AG09319 (cell line): ENCODE data around the gene PXMP2.

ENCODE experiments used
- DNase-seq: peaks from one replicate; pipeline ENCODE4 v3.0.0-alpha.2; 2010; ENCODE audit warnings: low read depth; ENCODE audit errors: extremely low read depth
- TF ChIP-seq, protein P1 (sequence below): IDR thresholded peaks from 2 replicates; pipeline ENCODE4 v1.5.1; 2011; ENCODE audit warnings: low read depth, mild to moderate bottlenecking, inconsistent platforms, low read length, moderate library complexity

PXMP2 gene

GRCh38 chr12:132662901-132663755 is 24.3 kb upstream of the PXMP2 start:
- no peak for DNase-seq
- TF ChIP-seq, protein P1, sequence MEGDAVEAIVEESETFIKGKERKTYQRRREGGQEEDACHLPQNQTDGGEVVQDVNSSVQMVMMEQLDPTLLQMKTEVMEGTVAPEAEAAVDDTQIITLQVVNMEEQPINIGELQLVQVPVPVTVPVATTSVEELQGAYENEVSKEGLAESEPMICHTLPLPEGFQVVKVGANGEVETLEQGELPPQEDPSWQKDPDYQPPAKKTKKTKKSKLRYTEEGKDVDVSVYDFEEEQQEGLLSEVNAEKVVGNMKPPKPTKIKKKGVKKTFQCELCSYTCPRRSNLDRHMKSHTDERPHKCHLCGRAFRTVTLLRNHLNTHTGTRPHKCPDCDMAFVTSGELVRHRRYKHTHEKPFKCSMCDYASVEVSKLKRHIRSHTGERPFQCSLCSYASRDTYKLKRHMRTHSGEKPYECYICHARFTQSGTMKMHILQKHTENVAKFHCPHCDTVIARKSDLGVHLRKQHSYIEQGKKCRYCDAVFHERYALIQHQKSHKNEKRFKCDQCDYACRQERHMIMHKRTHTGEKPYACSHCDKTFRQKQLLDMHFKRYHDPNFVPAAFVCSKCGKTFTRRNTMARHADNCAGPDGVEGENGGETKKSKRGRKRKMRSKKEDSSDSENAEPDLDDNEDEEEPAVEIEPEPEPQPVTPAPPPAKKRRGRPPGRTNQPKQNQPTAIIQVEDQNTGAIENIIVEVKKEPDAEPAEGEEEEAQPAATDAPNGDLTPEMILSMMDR = no peak

DNA sequence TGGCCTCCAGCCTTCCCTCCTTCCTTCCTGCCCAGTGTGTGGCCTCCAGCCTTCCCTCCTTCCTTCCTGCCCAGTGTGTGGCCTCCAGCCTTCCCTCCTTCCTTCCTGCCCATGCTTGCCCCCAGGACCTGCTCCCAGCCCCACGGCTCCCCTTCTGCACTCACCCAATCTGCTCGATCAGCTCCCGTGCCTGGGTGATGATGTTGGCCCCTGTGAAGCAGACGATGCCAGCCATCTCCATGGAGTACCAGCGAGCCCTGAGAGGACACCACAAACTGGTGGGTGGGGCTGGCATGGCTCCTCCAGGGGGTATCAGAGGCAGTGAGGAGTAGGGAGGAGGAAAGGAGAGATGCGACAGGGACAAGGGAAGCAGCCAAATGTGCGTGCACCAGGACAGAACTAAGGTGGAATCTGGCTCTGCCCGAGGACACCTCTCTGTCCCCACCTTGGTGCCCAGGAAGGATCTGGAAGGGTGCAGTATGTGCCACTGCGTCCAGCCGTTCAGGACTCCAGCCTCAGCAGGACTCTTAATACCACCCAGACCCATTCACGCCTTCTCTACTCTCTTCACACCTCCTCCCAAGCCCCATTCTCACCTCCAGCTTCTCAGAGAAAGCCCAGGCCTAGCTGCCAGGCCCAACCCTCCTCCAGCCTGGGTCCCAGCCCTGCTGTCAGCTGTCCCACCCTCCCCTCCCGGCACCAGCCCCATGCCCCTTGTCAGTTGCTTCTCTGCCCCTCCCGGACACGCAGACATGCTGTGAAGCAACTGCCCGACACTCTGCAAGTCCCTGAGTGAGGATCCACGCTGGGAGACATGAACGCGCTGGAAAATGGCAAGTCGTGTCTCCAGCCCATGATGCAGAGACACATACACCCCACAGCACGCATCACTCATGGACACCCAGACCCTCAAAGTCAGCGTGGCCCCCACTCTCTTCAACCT is 22.9 kb upstream of the PXMP2 start:
- TF ChIP-seq, protein P1 = no peak
- no peak for DNase-seq

GRCh38 chr12:132665149-132665491 is 22.3 kb upstream of the PXMP2 start:
- no peak for DNase-seq

DNA sequence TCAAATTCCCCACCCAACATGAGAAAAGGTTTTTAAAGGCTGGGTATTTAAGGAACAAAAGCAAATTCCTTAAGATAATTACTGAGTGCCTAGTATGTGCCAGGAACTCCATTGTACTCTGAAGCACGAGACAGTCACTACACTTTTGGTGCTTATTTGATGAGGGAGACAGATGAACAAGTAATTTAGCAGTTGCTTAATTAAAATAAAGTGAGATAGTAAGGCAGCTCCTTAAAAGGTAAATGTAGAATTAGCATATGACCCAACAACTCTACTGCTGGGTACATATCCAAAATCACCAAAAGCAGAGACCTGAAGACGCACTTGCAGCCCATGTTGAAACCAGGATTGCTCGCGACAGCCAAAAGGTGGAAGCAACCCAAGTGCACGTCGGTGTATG is 21.6 kb upstream of the PXMP2 start:
- TF ChIP-seq, protein P1 = no peak
- DNase-seq = no peak

More at GRCh38 chr12:132665149-132665491, 22.3 kb upstream of the PXMP2 start:
- TF ChIP-seq, protein P1 = no peak

DNA sequence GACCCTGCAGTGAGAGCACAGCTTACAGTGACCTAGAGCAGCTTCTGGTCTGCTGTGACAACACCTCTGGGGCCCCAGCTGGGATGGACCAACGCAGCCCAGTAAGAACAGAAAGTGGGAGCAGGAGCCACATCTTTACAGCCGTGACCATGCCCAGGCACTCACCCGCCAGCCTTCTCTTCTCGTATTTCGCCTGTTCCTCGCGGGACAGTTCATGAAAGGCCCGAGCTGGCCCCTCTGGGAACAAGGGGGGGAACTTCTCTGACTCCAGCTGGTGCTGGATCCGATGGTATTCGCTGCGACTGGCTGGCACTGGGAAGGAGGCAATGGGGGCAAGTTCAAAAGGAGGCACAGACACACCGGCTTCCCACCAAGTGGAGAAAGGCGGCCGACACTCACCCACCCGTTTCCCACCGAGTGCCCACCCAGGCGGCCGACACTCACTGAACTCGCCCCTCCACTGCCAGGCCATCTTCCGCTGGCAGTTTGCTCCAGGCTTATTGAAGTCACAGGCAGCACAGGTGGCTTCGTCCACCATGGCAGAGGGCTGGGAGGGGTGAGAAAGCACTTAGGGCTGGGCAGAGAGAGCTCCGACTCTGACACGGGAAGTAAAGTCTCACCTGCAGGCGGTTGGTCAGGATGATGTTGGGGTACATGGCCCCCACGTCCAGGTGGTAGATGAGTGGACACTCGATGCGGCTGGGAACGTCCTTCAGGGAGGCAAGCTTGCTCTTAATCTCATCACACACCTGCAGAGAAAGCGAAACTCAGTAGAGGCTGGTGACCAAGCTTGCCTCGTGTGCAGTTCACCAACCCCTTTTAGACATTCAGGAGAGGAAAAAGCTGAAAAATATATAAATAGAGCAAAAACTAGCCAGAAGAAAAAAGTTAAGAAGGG is 18.9 kb upstream of the PXMP2 start:
- TF ChIP-seq, protein P1 = no peak
- DNase-seq = no peak

- TF ChIP-seq, protein P1 = no peak
- DNase-seq = no peak
Observed at GRCh38 chr12:132669166-132669879, 18.1 kb upstream of the PXMP2 start.
